Thyroid gland (tissue), 4 donors: Measurements from ENCODE around the gene SAYSD1.

Experiments used
- CTCF ChIP-seq, 6 experiments: fragments of 200-600 bp in 3 of 6; fragments of 450-650 bp in 3 of 6; sonication (generic) in 3 of 6; IDR thresholded peaks; one replicate each; pipeline ENCODE4 v1.5.1; 2016 to 2019; ENCODE audit warnings: antibody characterized with exemption in 6 of 6, mild to moderate bottlenecking in 2 of 6, inconsistent platforms in 1 of 6, moderate library complexity in 1 of 6
- POLR2A ChIP-seq, 2 donors: fragments of 450-650 bp; IDR thresholded peaks; one replicate each; pipeline ENCODE4 v1.6.1; 2017; ENCODE audit warnings: antibody characterized with exemption in 2 of 2, mild to moderate bottlenecking in 2 of 2, moderate library complexity in 1 of 2

- TF ChIP-seq CTCF (IDR thresholded peaks at IDR 0.05) (no peak), POLR2A (IDR thresholded peaks at IDR 0.05) (no peak)
Observed at GRCh38 chr6:39095578-39095977, 19.4 kb downstream of the SAYSD1 start.
